SK-N-SH treated with all-trans-retinoic acid at 6 μM for 48 hours (cell line): Measurements from ENCODE around the gene MOV10.

Experiments
- ATAC-seq: fragments of 200-7000 bp; cut with Tn5 transposase; 3 replicates; pipeline ENCODE4 v1.9.1; 2020; ENCODE audit warnings: mild to moderate bottlenecking, moderate library complexity
- ARNTL ChIP-seq: fragments of 450-650 bp; formaldehyde crosslinking; IDR thresholded peaks from 2 replicates; pipeline ENCODE4 v1.5.0; 2020; ENCODE audit warnings: low read depth, mild to moderate bottlenecking, moderate library complexity, borderline replicate concordance
- CREB5 ChIP-seq: fragments of 250-450 bp; sonication (Bioruptor Pico); IDR thresholded peaks from 2 replicates; pipeline ENCODE4 v1.5.1; 2020; ENCODE audit warnings: low read depth, mild to moderate bottlenecking, moderate library complexity
- CSDC2 ChIP-seq: fragments of 250-450 bp; sonication (Bioruptor Pico); IDR thresholded peaks from 2 replicates; pipeline ENCODE4 v1.5.0; 2020; ENCODE audit warnings: mild to moderate bottlenecking, moderate library complexity
- CSRNP3 ChIP-seq: fragments of 250-450 bp; sonication (Bioruptor Pico); IDR thresholded peaks from 2 replicates; pipeline ENCODE4 v1.5.1; 2021; ENCODE audit warnings: mild to moderate bottlenecking, moderate library complexity
- ISL1 ChIP-seq: fragments of 250-450 bp; sonication (Bioruptor Pico); IDR thresholded peaks from 2 replicates; pipeline ENCODE4 v2.1.2; 2022; ENCODE audit warnings: mild to moderate bottlenecking, moderate library complexity
- OSR1 ChIP-seq: fragments of 250-450 bp; sonication (Bioruptor Pico); IDR thresholded peaks from 2 replicates; pipeline ENCODE4 v1.8.0; 2022; ENCODE audit warnings: moderate library complexity, mild to moderate bottlenecking, inconsistent platforms
- PATZ1 ChIP-seq: fragments of 250-450 bp; sonication (Bioruptor Pico); IDR thresholded peaks from 2 replicates; pipeline ENCODE4 v1.8.0; 2020; ENCODE audit warnings: mild to moderate bottlenecking, moderate library complexity, borderline replicate concordance
- POU6F1 ChIP-seq: fragments of 250-450 bp; sonication (Bioruptor Pico); IDR thresholded peaks from 2 replicates; pipeline ENCODE4 v1.8.0; 2021; ENCODE audit warnings: low read depth, mild to moderate bottlenecking, moderate library complexity, borderline replicate concordance
- PPARA ChIP-seq: fragments of 250-450 bp; sonication (Bioruptor Pico); IDR thresholded peaks from 2 replicates; pipeline ENCODE4 v1.5.0; 2020; ENCODE audit warnings: mild to moderate bottlenecking, borderline replicate concordance
- RARB ChIP-seq: fragments of 250-450 bp; sonication (Bioruptor Pico); IDR thresholded peaks from 2 replicates; pipeline ENCODE4 v1.8.0; 2021; ENCODE audit warnings: mild to moderate bottlenecking, moderate library complexity
- TOX ChIP-seq: fragments of 250-450 bp; sonication (Bioruptor Pico); IDR thresholded peaks from 2 replicates; pipeline ENCODE4 v1.8.0; 2021; ENCODE audit warnings: mild to moderate bottlenecking, moderate library complexity, borderline replicate concordance
- ZFP3 ChIP-seq: fragments of 250-450 bp; sonication (Bioruptor Pico); IDR thresholded peaks from 2 replicates; pipeline ENCODE4 v1.5.0; 2020; ENCODE audit warnings: mild to moderate bottlenecking, moderate library complexity
- ZNF565 ChIP-seq: fragments of 450-650 bp; formaldehyde crosslinking; conservative IDR thresholded peaks from 2 replicates; pipeline ENCODE4 v1.5.0; 2020; ENCODE audit warnings: low read depth, mild to moderate bottlenecking, moderate library complexity
- ZNF70 ChIP-seq: fragments of 450-650 bp; formaldehyde crosslinking; IDR thresholded peaks from 2 replicates; pipeline ENCODE4 v1.5.0; 2020; ENCODE audit warnings: mild to moderate bottlenecking, moderate library complexity

Gene MOV10

GRCh38 chr1:112713466-112714312 lies 39.2 kb downstream of the MOV10 start:
- ATAC-seq = no peak

GRCh38 chr1:112714313-112715263 lies 40.1 kb downstream of the MOV10 start:
- ATAC-seq = peak; percentile 15
- TF ChIP-seq CREB5 (CRISPR knock-in tag) (no peak), CSDC2 (CRISPR knock-in tag) (no peak), TOX (CRISPR knock-in tag) (no peak), RARB (no peak), POU6F1 (CRISPR knock-in tag) (no peak), ARNTL (CRISPR knock-in tag) (no peak), ISL1 (CRISPR knock-in tag) (no peak), PATZ1 (CRISPR knock-in tag) (no peak), ZNF565 (no peak), PPARA (no peak)

More at GRCh38 chr1:112713466-112714312, 39.2 kb downstream of the MOV10 start:
- TF ChIP-seq ZNF565 (no peak), ZNF70 (CRISPR knock-in tag) (no peak), TOX (CRISPR knock-in tag) (no peak), CSRNP3 (CRISPR knock-in tag) (no peak), ZFP3 (CRISPR knock-in tag) (no peak), RARB (no peak), POU6F1 (CRISPR knock-in tag) (no peak), OSR1 (CRISPR knock-in tag) (no peak), PPARA (no peak), ISL1 (CRISPR knock-in tag) (no peak), PATZ1 (CRISPR knock-in tag) (no peak), CREB5 (CRISPR knock-in tag) (no peak)
